NCI-H226 (cell line): ENCODE results near the gene DIO3.

Experiments
- DNase-seq: peaks from one replicate; pipeline ENCODE4 v3.0.0-alpha.2; 2015

DIO3 gene

DNA sequence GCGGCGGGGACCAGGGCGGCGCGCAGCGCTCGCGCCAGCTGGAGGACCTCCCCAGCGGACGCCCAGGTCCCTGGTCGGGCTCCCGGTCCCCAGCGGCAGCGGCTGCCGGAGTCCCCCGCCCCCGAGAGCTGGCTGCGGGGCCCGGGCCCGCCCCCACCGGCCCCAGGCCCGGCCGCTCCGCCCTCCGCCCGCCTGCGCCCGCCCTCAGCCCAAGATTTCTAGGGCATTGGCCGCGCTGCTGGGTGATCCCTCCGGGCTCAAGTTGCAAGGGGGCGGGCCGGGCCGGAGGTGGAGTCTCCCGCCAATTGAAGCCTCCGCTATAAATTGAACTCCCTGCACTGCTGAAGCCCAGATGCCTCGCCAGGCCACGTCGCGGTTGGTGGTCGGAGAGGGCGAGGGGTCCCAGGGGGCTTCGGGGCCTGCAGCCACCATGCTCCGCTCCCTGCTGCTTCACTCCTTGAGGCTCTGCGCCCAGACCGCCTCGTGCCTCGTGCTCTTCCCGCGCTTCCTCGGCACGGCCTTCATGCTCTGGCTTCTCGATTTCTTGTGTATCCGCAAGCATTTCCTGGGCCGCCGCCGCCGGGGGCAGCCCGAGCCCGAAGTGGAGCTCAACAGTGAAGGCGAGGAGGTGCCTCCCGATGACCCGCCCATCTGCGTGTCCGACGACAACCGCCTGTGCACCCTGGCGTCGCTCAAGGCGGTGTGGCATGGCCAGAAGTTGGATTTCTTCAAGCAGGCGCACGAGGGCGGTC is at the start of gene DIO3:
Gene DIO3 (plus strand): TSS at position 351 of the 752 bp plus-strand sequence.
- peak; percentile 27 for DNase-seq

DNA sequence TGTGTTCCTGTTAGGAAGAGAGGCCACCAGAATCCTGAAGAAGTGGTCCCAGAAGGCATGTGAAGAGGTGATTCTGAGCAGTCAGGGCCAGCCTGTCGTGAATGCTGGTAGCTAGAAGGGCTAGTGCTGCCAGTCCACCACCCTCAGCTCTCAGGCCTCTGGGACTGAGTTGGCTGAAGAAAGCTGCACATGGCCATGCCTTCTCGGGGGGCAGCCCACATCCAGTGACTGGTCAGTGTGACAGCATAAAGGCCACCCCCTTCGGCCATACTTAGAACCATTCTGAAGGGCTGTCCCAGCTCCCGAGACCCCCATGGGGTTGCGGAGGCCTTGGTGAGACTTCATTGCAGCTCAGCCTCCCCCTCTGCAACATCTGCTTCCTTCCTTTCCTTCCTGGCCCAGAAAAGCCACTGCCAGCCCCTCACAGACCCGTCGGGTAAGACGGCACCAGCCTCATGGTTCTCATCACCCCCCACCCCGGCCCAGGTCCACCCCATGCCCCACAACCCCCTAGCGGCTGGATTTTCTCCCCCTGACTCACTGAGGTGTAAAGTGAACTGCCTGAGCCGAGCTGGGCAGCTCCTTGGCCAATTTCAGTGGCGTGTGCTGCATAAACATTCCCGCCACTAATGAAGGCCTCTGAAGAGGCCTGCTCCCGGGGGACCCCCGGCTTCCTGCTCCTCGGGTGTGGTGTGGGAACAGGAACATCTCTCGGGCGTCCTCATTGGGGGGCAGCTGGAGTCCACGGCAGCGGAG is 49.5 kb upstream of the DIO3 start:
- no peak for DNase-seq

DNA sequence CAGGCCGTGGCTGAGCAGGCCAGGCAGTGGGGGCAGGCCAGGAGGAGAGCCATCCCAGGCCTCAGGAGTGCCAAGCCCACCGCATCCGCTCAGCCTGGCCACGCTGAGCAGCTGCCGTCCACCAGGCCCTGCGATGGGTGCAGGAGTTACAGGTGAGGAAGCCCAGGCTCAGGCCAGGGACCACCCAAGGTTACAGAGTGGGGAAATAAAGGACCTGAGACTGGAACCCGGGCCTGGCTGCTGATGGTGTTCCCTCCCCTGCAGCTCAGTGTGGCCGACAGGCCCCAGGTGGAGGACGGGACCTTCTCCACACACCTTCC is 49.0 kb upstream of the DIO3 start:
- DNase-seq = no peak

- no peak for DNase-seq
Observed at GRCh38 chr14:101514136-101514535, 47.2 kb upstream of the DIO3 start.

DNA sequence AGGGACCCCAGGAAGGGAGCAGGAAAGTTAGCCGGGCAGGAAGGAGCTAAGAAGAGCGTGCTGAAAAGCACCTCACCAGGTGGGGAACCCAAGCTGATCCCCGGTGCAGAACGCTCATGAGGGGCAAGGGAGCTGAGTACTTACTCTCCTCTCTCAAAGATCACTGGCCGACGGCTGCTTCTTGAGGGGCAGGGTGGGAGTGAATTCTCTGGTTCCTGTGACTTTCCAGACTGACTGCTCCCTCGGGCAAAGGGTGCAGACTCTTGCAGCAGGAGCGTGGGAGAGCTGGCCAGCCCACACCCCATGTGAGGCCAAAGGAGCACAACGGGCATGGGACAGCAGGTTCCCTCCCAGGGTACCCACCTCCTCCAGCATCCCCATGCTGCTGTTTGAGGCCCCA is 44.9 kb upstream of the DIO3 start:
- no peak for DNase-seq

GRCh38 chr14:101518611-101519473 is 42.5 kb upstream of the DIO3 start:
- no peak for DNase-seq

GRCh38 chr14:101520621-101521472 is 40.4 kb upstream of the DIO3 start:
- DNase-seq = no peak

GRCh38 chr14:101521473-101521915 is 39.8 kb upstream of the DIO3 start:
- DNase-seq = no peak

DNA sequence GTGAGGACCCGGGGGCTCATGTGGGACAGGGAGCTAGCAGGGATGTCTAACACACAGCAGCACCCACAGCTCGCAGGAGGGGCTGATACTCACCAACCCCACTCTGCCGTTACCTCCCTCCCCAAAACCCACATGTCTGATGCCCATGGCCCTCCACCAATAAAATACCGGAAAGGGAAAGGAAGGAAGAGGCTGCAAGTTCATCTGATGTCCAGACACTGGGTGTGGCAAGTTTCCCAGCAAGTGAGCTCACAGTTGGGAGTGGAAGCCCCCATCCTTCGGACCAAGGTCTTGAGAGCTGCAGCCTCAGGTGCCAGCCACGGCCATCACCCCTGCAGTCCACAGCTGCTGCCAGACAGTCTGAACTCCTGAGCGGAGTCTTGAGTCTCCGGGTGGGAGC is 39.3 kb upstream of the DIO3 start:
- DNase-seq = no peak

- DNase-seq = no peak
Observed at GRCh38 chr14:101525640-101526527, 35.4 kb upstream of the DIO3 start.

DNA sequence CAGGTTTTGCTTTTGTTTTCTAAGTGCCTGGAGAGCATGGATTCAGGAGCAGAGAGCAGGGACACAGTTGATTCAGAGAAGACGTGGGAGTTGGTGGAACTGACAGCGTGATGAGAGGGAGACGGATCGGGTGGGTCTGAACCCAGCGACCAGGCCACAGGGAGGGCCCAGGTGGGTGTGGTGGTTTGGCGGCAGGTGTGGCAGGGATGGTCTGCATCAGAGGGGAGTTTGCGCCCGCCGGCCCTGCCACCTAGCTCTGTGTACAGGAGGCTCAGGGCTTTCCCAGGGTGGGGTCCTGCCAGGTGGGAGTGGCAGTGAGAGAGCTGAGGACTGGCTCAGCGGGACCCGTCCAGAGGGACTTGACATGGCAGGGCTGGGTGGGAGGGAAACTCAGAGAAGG is 33.3 kb upstream of the DIO3 start:
- DNase-seq = no peak

DNA sequence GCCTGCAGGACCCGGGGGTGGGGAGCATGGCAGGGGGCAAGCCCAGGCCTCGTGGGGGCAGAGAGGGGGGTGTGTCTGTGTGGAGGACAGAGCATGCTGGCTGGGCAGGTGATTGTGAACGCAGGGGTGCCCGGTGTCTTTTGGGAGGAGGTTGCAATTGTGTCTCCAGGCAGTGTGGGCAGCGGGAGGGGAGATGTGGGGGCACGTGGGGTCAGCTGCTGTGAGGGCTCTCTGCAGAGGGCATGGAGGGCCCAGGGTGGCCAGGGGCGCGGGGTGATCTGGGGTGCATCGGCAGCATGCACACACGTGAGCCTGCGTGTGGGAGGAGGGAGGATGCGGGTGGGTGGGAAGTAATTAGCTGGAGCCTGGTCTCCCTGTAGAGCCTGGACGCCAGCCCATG is 32.2 kb upstream of the DIO3 start:
- DNase-seq = no peak

GRCh38 chr14:101534198-101534597 is 27.1 kb upstream of the DIO3 start:
- DNase-seq = no peak

GRCh38 chr14:101535232-101535631 is 26.1 kb upstream of the DIO3 start:
- no peak for DNase-seq

- DNase-seq = no peak
Observed at GRCh38 chr14:101535701-101536207, 25.5 kb upstream of the DIO3 start.

- DNase-seq = no peak
Observed at GRCh38 chr14:101537286-101537685, 24.0 kb upstream of the DIO3 start.

- no peak for DNase-seq
Observed at GRCh38 chr14:101538878-101539277, 22.4 kb upstream of the DIO3 start.

DNA sequence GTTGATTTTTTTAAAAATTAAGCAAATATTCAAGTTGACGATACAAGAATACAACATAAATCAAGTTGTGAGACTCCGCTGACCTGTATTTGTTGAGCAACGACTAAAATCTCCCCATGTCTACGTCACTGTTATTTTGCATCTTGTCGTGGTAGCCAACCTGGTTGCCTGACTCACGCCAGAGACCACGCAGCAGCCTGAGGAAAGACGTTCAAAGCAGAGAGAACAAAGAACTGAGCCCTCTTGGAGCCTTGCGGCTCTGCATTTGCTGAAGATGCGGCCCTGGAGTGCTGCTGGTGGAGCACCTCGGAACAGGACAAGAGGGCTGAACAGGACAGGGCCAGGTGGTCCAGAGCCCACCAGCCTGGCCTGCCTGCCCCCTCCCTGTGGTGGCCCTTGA is 21.4 kb upstream of the DIO3 start:
- DNase-seq = no peak

DNA sequence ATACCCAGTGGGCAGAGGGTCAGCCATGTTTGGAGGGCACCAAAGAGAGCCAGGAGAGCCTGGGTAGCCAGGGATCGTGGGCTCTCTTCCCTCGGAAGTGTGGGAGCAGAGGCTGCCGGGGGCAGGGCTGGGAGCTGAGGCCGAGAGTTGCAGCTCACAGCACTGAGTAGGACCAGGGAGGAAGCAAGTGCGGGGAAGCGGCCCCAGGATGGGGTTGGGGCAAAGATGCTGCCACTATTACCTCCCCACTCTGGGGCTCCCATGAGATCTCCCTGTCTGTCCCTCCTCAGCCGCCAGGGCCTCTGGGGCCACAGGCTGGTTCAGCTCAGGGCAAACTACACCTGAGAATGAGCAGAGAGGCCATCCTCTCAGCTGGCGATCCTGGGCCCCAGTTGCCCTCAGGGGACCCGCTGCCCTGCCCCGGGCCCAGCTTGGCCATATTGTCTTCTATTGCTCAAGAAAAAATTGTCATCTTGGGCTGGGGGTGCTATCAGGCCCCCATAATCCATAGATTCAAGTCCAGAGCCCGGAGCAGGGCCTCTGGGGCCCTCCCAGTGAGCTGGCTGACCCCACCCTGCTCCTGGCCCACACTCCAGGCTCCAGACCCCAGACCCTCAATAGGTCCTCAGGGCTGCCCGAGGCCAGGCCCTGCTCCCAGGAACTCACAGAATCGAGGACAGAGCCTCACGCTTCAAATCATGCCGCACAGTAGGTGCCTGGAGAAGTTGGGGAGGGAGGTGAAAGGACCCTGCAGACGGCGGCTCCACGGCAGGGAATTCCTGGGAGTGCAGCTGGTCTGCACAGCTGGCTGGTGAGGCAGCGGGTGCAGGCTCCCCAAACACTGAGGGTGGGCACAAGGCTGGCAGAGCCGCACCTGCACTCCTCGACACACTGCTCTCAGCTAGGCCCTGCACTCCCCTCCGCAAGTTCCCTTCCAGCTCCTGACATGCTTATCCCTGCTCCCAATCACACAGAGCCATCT is 20.5 kb upstream of the DIO3 start:
- no peak for DNase-seq

DNA sequence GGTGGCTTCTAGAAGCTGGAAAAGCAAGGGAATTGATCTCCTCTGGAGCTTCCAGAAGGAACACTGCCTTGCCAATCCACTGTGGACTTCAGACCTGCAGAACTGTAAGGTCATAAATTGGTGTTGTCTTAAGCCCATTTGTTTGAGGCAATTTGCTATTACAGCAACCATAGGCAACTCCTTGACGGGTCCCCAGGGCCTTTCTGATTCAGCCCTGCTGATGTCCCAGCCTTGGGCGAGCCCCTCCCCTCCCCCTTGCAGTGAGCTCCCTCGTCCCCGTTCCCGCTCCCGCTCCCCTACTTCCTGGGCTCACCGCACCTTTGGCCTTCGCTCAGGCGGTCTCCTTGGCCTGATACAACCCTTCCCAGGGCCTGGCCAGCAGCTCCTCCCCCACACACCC is 18.9 kb upstream of the DIO3 start:
- DNase-seq = no peak
